ENCODE results near the gene GNA12. TPM values are rescaled to one million over a fixed set of nuclear protein-coding genes. Genes with fewer than 3 reads are reported as not detected.
"Not testable (repeated sequence)": the region's sequence is repeated elsewhere in the genome, so short reads cannot be mapped to it uniquely, and the experiment has no call there.

Gene GNA12
- total RNA-seq, 1 experiment from 2014 or later, result 35.5 TPM

DNA sequence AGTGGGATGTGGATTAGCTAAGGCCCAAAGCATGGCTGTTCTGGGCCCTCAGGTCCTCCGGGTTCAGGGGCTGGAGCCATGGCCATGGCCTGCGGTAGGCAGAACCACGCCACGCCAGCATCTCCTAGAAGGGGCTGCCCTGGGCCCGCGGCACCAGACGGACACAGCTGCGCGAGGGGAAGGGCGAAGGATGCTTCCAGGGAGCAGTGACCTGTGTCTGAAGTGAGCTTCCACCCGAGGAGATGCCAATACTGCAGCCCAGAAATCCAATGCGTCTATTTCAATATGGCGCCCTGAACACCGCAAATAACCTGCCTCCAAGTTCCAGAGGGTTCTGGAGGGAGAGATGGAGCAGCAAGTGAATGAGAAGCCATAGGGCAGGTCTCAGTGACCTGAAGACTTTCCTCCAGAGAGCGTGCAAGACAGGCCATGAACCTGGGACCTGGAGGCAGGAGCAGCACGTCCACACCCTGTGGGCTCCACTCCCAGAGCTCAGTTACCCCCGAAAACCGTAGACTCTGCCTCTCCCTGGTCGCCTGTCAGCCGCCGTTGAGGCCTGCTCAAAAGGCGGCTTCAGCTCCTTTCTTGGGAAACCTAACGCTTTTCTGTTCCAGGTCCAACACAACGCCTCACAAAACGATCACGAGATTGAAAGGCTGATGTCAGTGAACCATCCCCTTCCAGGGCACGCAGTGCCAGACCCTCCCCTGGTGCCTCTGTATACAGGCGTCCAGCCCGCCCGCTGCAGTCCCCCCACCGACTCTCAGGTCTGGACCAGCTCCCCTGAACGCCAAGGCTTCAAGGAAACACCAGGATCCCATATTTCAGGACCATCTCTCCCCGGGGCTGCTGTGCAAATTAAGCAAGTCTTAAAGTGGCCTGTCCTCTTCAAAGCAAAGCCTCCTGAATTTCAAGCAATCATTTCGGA is 118.7 kb downstream of the GNA12 start:
- DNase-seq (ENCODE audit: low spot score), result no peak
- H3K4me1 ChIP-seq (ENCODE audit: insufficient read depth, low read length, poor library complexity, severe bottlenecking), result no peaks in the 10 kb centered on the region
- ChIA-PET CTCF (no interaction called here), POLR2A (ENCODE audit: low non-redundant PET) (no interaction called here)
- BruUV-seq (replicated peaks), result no TSS peak
- no peaks in the 10 kb centered on the region for H3K36me3 ChIP-seq (ENCODE audit: insufficient read depth, low read length, poor library complexity, severe bottlenecking)
- intact Hi-C loops (cut with micrococcal nuclease; ENCODE audit: unreplicated experiment), result no loop called here
- no peaks in the 10 kb centered on the region for H3K9me3 ChIP-seq (ENCODE audit: low read depth, low read length, poor library complexity, severe bottlenecking)
- H3K27me3 ChIP-seq (replicated peaks; ENCODE audit: insufficient read depth, low read depth, low read length, poor library complexity), result no peaks in the 10 kb centered on the region
- no peak for TF ChIP-seq EZH2 (IDR thresholded peaks at IDR 0.05; ENCODE audit: borderline replicate concordance, low read depth, low read length, poor library complexity, severe bottlenecking)
- TF ChIP-seq, protein P1, sequence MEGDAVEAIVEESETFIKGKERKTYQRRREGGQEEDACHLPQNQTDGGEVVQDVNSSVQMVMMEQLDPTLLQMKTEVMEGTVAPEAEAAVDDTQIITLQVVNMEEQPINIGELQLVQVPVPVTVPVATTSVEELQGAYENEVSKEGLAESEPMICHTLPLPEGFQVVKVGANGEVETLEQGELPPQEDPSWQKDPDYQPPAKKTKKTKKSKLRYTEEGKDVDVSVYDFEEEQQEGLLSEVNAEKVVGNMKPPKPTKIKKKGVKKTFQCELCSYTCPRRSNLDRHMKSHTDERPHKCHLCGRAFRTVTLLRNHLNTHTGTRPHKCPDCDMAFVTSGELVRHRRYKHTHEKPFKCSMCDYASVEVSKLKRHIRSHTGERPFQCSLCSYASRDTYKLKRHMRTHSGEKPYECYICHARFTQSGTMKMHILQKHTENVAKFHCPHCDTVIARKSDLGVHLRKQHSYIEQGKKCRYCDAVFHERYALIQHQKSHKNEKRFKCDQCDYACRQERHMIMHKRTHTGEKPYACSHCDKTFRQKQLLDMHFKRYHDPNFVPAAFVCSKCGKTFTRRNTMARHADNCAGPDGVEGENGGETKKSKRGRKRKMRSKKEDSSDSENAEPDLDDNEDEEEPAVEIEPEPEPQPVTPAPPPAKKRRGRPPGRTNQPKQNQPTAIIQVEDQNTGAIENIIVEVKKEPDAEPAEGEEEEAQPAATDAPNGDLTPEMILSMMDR (conservative IDR thresholded peaks at IDR 0.05; ENCODE audit: low read depth, low read length), result no peak
- H3K4me3 ChIP-seq (ENCODE audit: low read depth, low read length, poor library complexity, severe bottlenecking), result no peak overlapping the region
- H3K27ac ChIP-seq (ENCODE audit: low read depth, low read length, poor library complexity, severe bottlenecking), result no peak overlapping the region

DNA sequence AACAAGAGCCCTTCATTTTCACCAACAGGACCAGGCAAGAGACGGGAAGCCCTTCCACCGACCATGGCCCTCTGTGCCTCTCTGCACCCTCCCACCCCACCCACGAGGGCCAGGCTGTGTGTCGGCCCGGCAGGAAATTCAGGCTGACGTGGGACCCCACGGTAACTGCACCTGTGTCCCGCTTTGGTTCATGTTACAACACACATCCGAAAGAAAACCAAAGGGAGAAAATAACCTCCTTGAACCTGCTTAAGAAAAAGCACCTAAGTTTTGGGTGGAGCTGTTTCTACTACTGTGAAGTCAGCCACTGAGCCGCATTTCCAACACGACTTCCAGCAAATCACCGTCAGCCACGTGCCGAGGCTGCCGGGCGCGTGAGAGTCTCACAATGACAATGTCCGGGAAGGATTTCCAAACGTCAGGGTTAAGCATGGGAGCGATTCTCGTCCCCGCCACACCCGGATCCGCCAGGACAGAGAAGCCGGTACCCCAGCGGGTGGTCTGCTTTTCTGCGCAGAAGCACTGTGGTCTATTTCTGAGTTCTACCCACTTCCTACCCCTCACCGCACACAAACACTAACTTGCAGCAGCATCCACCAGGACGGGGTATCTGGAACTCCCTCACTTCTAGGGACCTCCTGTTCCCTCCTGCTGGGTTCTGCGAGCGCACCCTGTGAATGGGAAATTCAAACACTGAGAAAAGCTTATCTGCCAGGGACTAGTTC is 119.5 kb downstream of the GNA12 start:
- Histone ChIP-seq H3K27ac (ENCODE audit: low read depth, low read length, poor library complexity, severe bottlenecking) (no peak overlapping the region), H3K36me3 (ENCODE audit: insufficient read depth, low read length, poor library complexity, severe bottlenecking) (no peaks in the 10 kb centered on the region), H3K4me3 (ENCODE audit: low read depth, low read length, poor library complexity, severe bottlenecking) (no peak overlapping the region), H3K4me1 (ENCODE audit: insufficient read depth, low read length, poor library complexity, severe bottlenecking) (no peaks in the 10 kb centered on the region), H3K9me3 (ENCODE audit: low read depth, low read length, poor library complexity, severe bottlenecking) (no peaks in the 10 kb centered on the region), H3K27me3 (replicated peaks; ENCODE audit: insufficient read depth, low read depth, low read length, poor library complexity) (no peaks in the 10 kb centered on the region)
- CTCF ChIA-PET, result no interaction called here
- POLR2A ChIA-PET (ENCODE audit: low non-redundant PET), result no interaction called here
- BruUV-seq (replicated peaks), result no TSS peak
- TF ChIP-seq, protein P1 (conservative IDR thresholded peaks at IDR 0.05; ENCODE audit: low read depth, low read length), result no peak
- TF ChIP-seq EZH2 (IDR thresholded peaks at IDR 0.05; ENCODE audit: borderline replicate concordance, low read depth, low read length, poor library complexity, severe bottlenecking), result no peak
- DNase-seq (ENCODE audit: low spot score), result no peak
- intact Hi-C loops (cut with micrococcal nuclease; ENCODE audit: unreplicated experiment), result no loop called here

DNA sequence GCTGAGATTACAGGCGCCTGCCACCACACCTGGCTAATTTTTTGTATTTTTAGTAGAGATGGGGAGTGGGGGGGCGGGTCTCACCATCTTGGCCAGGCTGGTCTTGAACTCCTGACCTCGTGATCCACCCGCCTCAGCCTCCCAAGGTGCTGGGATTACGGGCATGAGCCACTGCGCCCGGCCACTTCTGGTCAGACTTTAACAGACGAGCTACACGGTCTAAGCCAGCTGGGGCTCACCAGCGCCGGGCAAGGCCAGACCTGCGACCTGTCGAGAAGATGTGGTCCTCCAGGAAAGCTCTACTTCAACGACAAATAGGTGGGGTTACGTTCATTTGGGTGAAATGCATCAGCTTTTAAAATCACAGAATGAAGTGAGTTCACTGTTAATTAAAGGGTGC is 120.1 kb downstream of the GNA12 start:
- POLR2A ChIA-PET (ENCODE audit: low non-redundant PET); H3K27ac ChIP-seq (ENCODE audit: low read depth, low read length, poor library complexity, severe bottlenecking); H3K4me3 ChIP-seq (ENCODE audit: low read depth, low read length, poor library complexity, severe bottlenecking); H3K4me1 ChIP-seq (ENCODE audit: insufficient read depth, low read length, poor library complexity, severe bottlenecking); intact Hi-C loops (cut with micrococcal nuclease; ENCODE audit: unreplicated experiment); H3K9me3 ChIP-seq (ENCODE audit: low read depth, low read length, poor library complexity, severe bottlenecking); CTCF ChIA-PET; BruUV-seq (replicated peaks); H3K36me3 ChIP-seq (ENCODE audit: insufficient read depth, low read length, poor library complexity, severe bottlenecking); DNase-seq (ENCODE audit: low spot score); H3K27me3 ChIP-seq (replicated peaks; ENCODE audit: insufficient read depth, low read depth, low read length, poor library complexity): not testable (repeated sequence)

Measured in A673 (cell line).